Measurements from ENCODE around the gene PLCH2. TPM values are rescaled to one million over a fixed set of nuclear protein-coding genes. Genes with fewer than 3 reads are reported as not detected.

The PLCH2 gene
- total and polyA plus RNA-seq, 9 of the 15 experiments (the other 6 are each of a cell fraction or from before 2014, with no cell fraction given) = 0.16 TPM; not detected in 8

DNA sequence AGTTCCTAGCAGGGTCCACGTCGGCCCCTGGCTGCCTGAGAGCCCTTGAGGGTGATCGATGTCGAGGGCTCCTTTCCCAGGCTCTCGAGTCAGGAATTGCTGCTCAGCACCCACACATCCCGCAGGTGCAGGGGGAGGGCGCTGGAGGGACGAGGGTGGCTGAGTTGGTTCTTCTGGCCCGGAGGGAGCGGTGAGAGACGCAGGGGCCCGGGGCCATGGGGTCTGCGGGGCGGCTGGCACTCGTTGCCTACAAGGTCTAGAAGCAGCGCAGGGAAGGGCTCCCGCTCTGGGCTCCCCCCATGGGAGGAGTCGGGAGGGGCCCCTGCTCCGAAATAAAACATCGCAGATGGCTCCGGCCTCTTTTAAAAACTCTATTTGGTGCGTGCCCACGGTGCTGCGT, 32.1 kb downstream of the PLCH2 start:
- ChIA-PET POLR2A (interaction anchor here (2.1 kb wide), 1 partner anchor 18 kb away, joined by 7 read pairs; the partner anchor contains the start of gene PANK4), CTCF (ENCODE audit: low intra/inter-chr PET ratio) (no interaction called here)
- no peak for TF ChIP-seq ESRRA (IDR thresholded peaks at IDR 0.05; ENCODE audit: borderline replicate concordance, low read depth)
- TF ChIP-seq NR3C1 (CRISPR knock-in tag; IDR thresholded peaks at IDR 0.05) = no peak
- TF ChIP-seq CHD2 (IDR thresholded peaks at IDR 0.05; ENCODE audit: low read depth, low read length) = no peak
- no peak for TF ChIP-seq DMBX1 (CRISPR knock-in tag; IDR thresholded peaks at IDR 0.05; ENCODE audit: borderline replicate concordance)
- TF ChIP-seq ZNF134 (CRISPR knock-in tag; conservative IDR thresholded peaks at IDR 0.05) = no peak
- no peak for TF ChIP-seq ZNF830 (CRISPR knock-in tag; IDR thresholded peaks at IDR 0.05)
- TF ChIP-seq, protein P1, sequence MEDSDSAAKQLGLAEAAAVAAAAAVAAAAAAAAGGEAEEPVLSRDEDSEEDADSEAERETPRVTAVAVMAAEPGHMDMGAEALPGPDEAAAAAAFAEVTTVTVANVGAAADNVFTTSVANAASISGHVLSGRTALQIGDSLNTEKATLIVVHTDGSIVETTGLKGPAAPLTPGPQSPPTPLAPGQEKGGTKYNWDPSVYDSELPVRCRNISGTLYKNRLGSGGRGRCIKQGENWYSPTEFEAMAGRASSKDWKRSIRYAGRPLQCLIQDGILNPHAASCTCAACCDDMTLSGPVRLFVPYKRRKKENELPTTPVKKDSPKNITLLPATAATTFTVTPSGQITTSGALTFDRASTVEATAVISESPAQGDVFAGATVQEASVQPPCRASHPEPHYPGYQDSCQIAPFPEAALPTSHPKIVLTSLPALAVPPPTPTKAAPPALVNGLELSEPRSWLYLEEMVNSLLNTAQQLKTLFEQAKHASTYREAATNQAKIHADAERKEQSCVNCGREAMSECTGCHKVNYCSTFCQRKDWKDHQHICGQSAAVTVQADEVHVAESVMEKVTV (CRISPR knock-in tag; IDR thresholded peaks at IDR 0.05) = no peak
- no peak for TF ChIP-seq ZNF311 (CRISPR knock-in tag; IDR thresholded peaks at IDR 0.05)
- no peak for TF ChIP-seq ZSCAN29 (IDR thresholded peaks at IDR 0.05)
- no peak for TF ChIP-seq SMARCE1 (IDR thresholded peaks at IDR 0.05)
- no peak for TF ChIP-seq ZEB2 (IDR thresholded peaks at IDR 0.05)
- TF ChIP-seq ILK (tag; IDR thresholded peaks at IDR 0.05; ENCODE audit: borderline replicate concordance, low read depth) = no peak
- TF ChIP-seq, protein P2, sequence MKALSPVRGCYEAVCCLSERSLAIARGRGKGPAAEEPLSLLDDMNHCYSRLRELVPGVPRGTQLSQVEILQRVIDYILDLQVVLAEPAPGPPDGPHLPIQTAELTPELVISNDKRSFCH (CRISPR knock-in tag; IDR thresholded peaks at IDR 0.05) = no peak
- TF ChIP-seq, protein P2 (tag; IDR thresholded peaks at IDR 0.05) = no peak
- TF ChIP-seq ATF1 (CRISPR knock-in tag; IDR thresholded peaks at IDR 0.05) = no peak
- no peak for TF ChIP-seq ATF1 (tag; IDR thresholded peaks at IDR 0.05)
- no peak for TF ChIP-seq RBFOX2 (IDR thresholded peaks at IDR 0.05; ENCODE audit: low read depth, low read length)
- TF ChIP-seq, protein P3, sequence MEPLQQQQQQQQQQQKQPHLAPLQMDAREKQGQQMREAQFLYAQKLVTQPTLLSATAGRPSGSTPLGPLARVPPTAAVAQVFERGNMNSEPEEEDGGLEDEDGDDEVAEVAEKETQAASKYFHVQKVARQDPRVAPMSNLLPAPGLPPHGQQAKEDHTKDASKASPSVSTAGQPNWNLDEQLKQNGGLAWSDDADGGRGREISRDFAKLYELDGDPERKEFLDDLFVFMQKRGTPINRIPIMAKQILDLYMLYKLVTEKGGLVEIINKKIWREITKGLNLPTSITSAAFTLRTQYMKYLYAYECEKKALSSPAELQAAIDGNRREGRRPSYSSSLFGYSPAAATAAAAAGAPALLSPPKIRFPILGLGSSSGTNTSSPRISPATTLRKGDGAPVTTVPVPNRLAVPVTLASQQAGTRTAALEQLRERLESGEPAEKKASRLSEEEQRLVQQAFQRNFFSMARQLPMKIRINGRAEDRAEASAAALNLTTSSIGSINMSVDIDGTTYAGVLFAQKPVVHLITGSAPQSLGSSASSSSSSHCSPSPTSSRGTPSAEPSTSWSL (CRISPR knock-in tag; IDR thresholded peaks at IDR 0.05; ENCODE audit: borderline replicate concordance) = no peak
- no peak for TF ChIP-seq ZNF174 (CRISPR knock-in tag; IDR thresholded peaks at IDR 0.05)
- TF ChIP-seq LARP7 (IDR thresholded peaks at IDR 0.05) = no peak
- TF ChIP-seq, protein P4, sequence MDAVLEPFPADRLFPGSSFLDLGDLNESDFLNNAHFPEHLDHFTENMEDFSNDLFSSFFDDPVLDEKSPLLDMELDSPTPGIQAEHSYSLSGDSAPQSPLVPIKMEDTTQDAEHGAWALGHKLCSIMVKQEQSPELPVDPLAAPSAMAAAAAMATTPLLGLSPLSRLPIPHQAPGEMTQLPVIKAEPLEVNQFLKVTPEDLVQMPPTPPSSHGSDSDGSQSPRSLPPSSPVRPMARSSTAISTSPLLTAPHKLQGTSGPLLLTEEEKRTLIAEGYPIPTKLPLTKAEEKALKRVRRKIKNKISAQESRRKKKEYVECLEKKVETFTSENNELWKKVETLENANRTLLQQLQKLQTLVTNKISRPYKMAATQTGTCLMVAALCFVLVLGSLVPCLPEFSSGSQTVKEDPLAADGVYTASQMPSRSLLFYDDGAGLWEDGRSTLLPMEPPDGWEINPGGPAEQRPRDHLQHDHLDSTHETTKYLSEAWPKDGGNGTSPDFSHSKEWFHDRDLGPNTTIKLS (IDR thresholded peaks at IDR 0.05; ENCODE audit: borderline replicate concordance, low read depth) = no peak
- TF ChIP-seq EWSR1 (IDR thresholded peaks at IDR 0.05; ENCODE audit: borderline replicate concordance, low read depth, partially characterized antibody) = no peak
- in situ Hi-C loops (cut with MboI) = no loop called here
- peaks cover 15 to 23% of the 10 kb centered on the region in 2 experiments; a peak in 4 of 5 replicates for H3K27me3 ChIP-seq (ENCODE audit: control insufficient read depth in 2 of 2, insufficient read depth in 2 of 2, low read length in 2 of 2)
- H3K9me3 ChIP-seq (replicated peaks; ENCODE audit: control insufficient read depth, insufficient read depth, low read depth, low read length) = no peaks in the 10 kb centered on the region
- H3K9me1 ChIP-seq (ENCODE audit: control insufficient read depth, insufficient read depth, low read length) = peaks cover 2% of the 10 kb centered on the region
- no peak for DNase-seq (ENCODE audit: extremely low read depth in 1 of 4, low spot score in 3 of 4)
- no peak overlapping the region for H3K4me2 ChIP-seq (ENCODE audit: insufficient read depth, low read length)
- ATAC-seq = no peak
- H3K9ac ChIP-seq (ENCODE audit: insufficient read depth in 1 of 2, low read depth in 2 of 2, low read length in 2 of 2) = no peak overlapping the region; a peak in 1 of 4 replicates
- no peak overlapping the region for H3K4me3 ChIP-seq
- intact Hi-C loops (cut with micrococcal nuclease) = no loop called here
- no peak overlapping the region for H2AFZ ChIP-seq (ENCODE audit: low read depth, low read length)
- no peaks in the 10 kb centered on the region for H3K79me2 ChIP-seq (ENCODE audit: control insufficient read depth, insufficient read depth, low read length)
- H3K4me1 ChIP-seq (replicated peaks in 1 of 2; ENCODE audit: control insufficient read depth in 2 of 2, insufficient read depth in 2 of 2, low read length in 2 of 2) = peaks cover 0 to 74% of the 10 kb centered on the region in 2 experiments; a peak in 2 of 5 replicates
- H4K20me1 ChIP-seq (replicated peaks; ENCODE audit: control insufficient read depth, insufficient read depth, low read length) = peaks cover 5% of the 10 kb centered on the region; the same call in 1 of the 2 replicates
- whole genome bisulfite sequencing (ENCODE audit: insufficient coverage, low coverage, missing lambda C conversion rate) = 88% methylated on average over 19 of the region's 24 CpGs
- no peak overlapping the region for H3K27ac ChIP-seq (ENCODE audit: extremely low read depth, low read depth, low read length)
- peaks cover 57% of the 10 kb centered on the region; the same call in 2 of the 3 replicates for H3K36me3 ChIP-seq (ENCODE audit: control insufficient read depth, insufficient read depth, low read length)
- FAIRE-seq = no peak
- no TSS peak for BruUV-seq (replicated peaks)
